ENCODE results near the gene NUDT16L1.

- TF ChIP-seq CTCF (IDR thresholded peaks at IDR 0.05), result no peak
- TF ChIP-seq POLR2A (IDR thresholded peaks at IDR 0.05), result no peak
Measured at GRCh38 chr16:4654011-4654963, 39.1 kb upstream of the NUDT16L1 start.
